ENCODE data around the gene SLC51A. TPM values are rescaled to one million over a fixed set of nuclear protein-coding genes. Genes with fewer than 3 reads are reported as not detected.

The SLC51A gene
- total and polyA plus RNA-seq, 2 of the 13 experiments (the other 11 are each of a cell fraction or from before 2014, with no cell fraction given) = 4.3 to 48.8 TPM

GRCh38 chr3:196219194-196219969, 3.0 kb downstream of the SLC51A start:
- peak overlapping the region; percentile 53 for H3K27ac ChIP-seq (ENCODE audit: extremely low read length, insufficient read depth, low read length)
- no peaks in the 10 kb centered on the region for H3K79me2 ChIP-seq (ENCODE audit: insufficient read depth, low read length)
- peak overlapping the region; percentile 34 for H3K4me2 ChIP-seq (ENCODE audit: low read depth, low read length)
- no peaks in the 10 kb centered on the region for H3K9me3 ChIP-seq (ENCODE audit: low read length)
- ATAC-seq = peak; percentile 14
- POLR2A ChIA-PET = no interaction called here
- no peaks in the 10 kb centered on the region for H4K20me1 ChIP-seq (ENCODE audit: insufficient read depth, low read length)
- 53% methylated on average over 18 of the region's 19 CpGs for WGBS (ENCODE audit: low lambda C conversion rate)
- in situ Hi-C loops (cut with HindIII; ENCODE audit: extremely low pct_ligation_motif_present, low pct_unique_long_range_greater_than_20kb) = no loop called here
- DNase-seq (ENCODE audit: low spot score) = no peak
- intact Hi-C loops (cut with micrococcal nuclease; ENCODE audit: unreplicated experiment) = no loop called here
- H3K36me3 ChIP-seq (replicated peaks in 1 of 2; ENCODE audit: control insufficient read depth in 1 of 2, insufficient read depth in 2 of 2, low read length in 2 of 2) = no peaks in the 10 kb centered on the region
- no peaks in the 10 kb centered on the region; a peak in 1 of 5 replicates for H3K27me3 ChIP-seq (ENCODE audit: control insufficient read depth in 1 of 2, insufficient read depth in 2 of 2, low read length in 2 of 2)
- CTCF ChIA-PET (ENCODE audit: low intra/inter-chr PET ratio, low total read pairs) = no interaction called here
- FAIRE-seq = no peak
- BruUV-seq (replicated peaks) = no TSS peak
- H2AFZ ChIP-seq (ENCODE audit: low read length) = no peak overlapping the region
- H3K4me3 ChIP-seq (replicated peaks in 1 of 3; ENCODE audit: insufficient read depth in 1 of 3, low read depth in 2 of 3, low read length in 3 of 3) = no peak overlapping the region; a peak in 1 of 6 replicates
- H3K9ac ChIP-seq (ENCODE audit: insufficient read depth, low read depth, low read length) = no peak overlapping the region; the same call in 1 of the 2 replicates
- H3K4me1 ChIP-seq (ENCODE audit: insufficient read depth, low read length) = peaks cover 57% of the 10 kb centered on the region
- no peak for TF ChIP-seq ZNF281 (CRISPR knock-in tag; IDR thresholded peaks at IDR 0.05; ENCODE audit: borderline replicate concordance)
- no peak for TF ChIP-seq ZSCAN9 (CRISPR knock-in tag; IDR thresholded peaks at IDR 0.05; ENCODE audit: borderline replicate concordance)
- TF ChIP-seq ZNF660 (CRISPR knock-in tag; IDR thresholded peaks at IDR 0.05; ENCODE audit: borderline replicate concordance, low read depth) = no peak
- TF ChIP-seq, protein P1, sequence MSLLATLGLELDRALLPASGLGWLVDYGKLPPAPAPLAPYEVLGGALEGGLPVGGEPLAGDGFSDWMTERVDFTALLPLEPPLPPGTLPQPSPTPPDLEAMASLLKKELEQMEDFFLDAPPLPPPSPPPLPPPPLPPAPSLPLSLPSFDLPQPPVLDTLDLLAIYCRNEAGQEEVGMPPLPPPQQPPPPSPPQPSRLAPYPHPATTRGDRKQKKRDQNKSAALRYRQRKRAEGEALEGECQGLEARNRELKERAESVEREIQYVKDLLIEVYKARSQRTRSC (CRISPR knock-in tag; IDR thresholded peaks at IDR 0.05; ENCODE audit: low read depth) = no peak
- no peak for TF ChIP-seq NFYC (CRISPR knock-in tag; IDR thresholded peaks at IDR 0.05)
- no peak for TF ChIP-seq SIN3B (IDR thresholded peaks at IDR 0.05; ENCODE audit: low read length)
- TF ChIP-seq, protein P2, sequence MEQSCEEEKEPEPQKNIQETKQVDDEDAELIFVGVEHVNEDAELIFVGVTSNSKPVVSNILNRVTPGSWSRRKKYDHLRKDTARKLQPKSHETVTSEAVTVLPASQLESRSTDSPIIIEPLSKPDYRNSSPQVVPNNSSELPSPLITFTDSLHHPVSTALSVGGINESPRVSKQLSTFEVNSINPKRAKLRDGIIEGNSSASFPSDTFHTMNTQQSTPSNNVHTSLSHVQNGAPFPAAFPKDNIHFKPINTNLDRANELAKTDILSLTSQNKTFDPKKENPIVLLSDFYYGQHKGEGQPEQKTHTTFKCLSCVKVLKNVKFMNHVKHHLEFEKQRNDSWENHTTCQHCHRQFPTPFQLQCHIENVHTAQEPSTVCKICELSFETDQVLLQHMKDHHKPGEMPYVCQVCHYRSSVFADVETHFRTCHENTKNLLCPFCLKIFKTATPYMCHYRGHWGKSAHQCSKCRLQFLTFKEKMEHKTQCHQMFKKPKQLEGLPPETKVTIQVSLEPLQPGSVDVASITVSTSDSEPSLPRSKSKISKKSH (CRISPR knock-in tag; IDR thresholded peaks at IDR 0.05; ENCODE audit: borderline replicate concordance) = no peak
- TF ChIP-seq TFAP4 (IDR thresholded peaks at IDR 0.05; ENCODE audit: borderline replicate concordance, low read depth) = peak; percentile 11; the same call in 1 of the 2 replicates
- no peak for TF ChIP-seq ZNF772 (CRISPR knock-in tag; IDR thresholded peaks at IDR 0.05)
- TF ChIP-seq, protein P3, sequence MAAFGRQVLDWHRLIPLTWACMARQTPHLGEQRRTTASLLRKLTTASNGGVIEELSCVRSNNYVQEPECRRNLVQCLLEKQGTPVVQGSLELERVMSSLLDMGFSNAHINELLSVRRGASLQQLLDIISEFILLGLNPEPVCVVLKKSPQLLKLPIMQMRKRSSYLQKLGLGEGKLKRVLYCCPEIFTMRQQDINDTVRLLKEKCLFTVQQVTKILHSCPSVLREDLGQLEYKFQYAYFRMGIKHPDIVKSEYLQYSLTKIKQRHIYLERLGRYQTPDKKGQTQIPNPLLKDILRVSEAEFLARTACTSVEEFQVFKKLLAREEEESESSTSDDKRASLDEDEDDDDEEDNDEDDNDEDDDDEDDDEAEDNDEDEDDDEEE (CRISPR knock-in tag; IDR thresholded peaks at IDR 0.05) = no peak
- no peak for TF ChIP-seq ZNF235 (CRISPR knock-in tag; IDR thresholded peaks at IDR 0.05; ENCODE audit: borderline replicate concordance)
- TF ChIP-seq, protein P4, sequence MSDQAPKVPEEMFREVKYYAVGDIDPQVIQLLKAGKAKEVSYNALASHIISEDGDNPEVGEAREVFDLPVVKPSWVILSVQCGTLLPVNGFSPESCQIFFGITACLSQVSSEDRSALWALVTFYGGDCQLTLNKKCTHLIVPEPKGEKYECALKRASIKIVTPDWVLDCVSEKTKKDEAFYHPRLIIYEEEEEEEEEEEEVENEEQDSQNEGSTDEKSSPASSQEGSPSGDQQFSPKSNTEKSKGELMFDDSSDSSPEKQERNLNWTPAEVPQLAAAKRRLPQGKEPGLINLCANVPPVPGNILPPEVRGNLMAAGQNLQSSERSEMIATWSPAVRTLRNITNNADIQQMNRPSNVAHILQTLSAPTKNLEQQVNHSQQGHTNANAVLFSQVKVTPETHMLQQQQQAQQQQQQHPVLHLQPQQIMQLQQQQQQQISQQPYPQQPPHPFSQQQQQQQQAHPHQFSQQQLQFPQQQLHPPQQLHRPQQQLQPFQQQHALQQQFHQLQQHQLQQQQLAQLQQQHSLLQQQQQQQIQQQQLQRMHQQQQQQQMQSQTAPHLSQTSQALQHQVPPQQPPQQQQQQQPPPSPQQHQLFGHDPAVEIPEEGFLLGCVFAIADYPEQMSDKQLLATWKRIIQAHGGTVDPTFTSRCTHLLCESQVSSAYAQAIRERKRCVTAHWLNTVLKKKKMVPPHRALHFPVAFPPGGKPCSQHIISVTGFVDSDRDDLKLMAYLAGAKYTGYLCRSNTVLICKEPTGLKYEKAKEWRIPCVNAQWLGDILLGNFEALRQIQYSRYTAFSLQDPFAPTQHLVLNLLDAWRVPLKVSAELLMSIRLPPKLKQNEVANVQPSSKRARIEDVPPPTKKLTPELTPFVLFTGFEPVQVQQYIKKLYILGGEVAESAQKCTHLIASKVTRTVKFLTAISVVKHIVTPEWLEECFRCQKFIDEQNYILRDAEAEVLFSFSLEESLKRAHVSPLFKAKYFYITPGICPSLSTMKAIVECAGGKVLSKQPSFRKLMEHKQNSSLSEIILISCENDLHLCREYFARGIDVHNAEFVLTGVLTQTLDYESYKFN (CRISPR knock-in tag; conservative IDR thresholded peaks at IDR 0.05) = peak; percentile 21; the same call in 1 of the 2 replicates
